ENCODE results near the gene LHX5. TPM values are rescaled to one million over a fixed set of nuclear protein-coding genes. Genes with fewer than 3 reads are reported as not detected.

The LHX5 gene
- total RNA-seq, 1 experiment from 2014 or later = 0.65 TPM

DNA sequence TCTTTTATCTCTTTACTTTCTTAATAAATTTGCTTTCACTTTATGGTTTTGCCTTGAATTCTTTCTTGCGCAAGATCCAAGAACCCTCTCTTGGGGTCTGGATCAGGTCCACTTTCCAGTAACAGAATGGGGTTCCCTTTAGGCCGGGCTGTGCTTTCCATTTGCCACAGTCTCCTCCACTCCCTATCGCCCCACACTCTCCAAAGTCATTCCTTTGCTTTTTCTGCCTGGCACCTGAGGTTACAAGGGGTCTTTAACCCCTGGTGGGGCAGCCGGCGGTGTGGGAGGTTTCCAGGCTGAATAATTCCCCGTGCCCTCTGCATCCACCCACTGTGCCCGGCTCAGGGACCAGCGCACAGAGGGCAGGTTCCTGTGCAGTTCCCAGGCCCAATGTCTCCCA, 42.9 kb upstream of the LHX5 start:
- DNase-seq = no peak
- Histone ChIP-seq H3K9me3 (ENCODE audit: insufficient read depth, low read depth) (no peaks in the 10 kb centered on the region), H3K79me2 (ENCODE audit: low read depth) (no peaks in the 10 kb centered on the region), H4K20me1 (ENCODE audit: insufficient read depth) (no peaks in the 10 kb centered on the region), H3K27ac (no peak overlapping the region), H3K9me2 (ENCODE audit: insufficient read depth) (no peaks in the 10 kb centered on the region), H3K36me3 (ENCODE audit: low read depth) (no peaks in the 10 kb centered on the region), H3F3A (ENCODE audit: insufficient read depth, low read depth) (no peaks in the 10 kb centered on the region), H3K4me1 (replicated peaks; ENCODE audit: insufficient read depth) (no peaks in the 10 kb centered on the region), H3K4me3 (no peak overlapping the region), H3K4me2 (no peak overlapping the region), H3K27me3 (ENCODE audit: insufficient read depth, low read depth) (peaks cover 69% of the 10 kb centered on the region), H2AFZ (no peak overlapping the region)
- BruUV-seq (replicated peaks) = no TSS peak
- intact Hi-C loops (cut with micrococcal nuclease; ENCODE audit: unreplicated experiment) = no loop called here
- ChIA-PET CTCF (no interaction called here), POLR2A (ENCODE audit: unreplicated experiment) (no interaction called here)
- TF ChIP-seq, protein P1, sequence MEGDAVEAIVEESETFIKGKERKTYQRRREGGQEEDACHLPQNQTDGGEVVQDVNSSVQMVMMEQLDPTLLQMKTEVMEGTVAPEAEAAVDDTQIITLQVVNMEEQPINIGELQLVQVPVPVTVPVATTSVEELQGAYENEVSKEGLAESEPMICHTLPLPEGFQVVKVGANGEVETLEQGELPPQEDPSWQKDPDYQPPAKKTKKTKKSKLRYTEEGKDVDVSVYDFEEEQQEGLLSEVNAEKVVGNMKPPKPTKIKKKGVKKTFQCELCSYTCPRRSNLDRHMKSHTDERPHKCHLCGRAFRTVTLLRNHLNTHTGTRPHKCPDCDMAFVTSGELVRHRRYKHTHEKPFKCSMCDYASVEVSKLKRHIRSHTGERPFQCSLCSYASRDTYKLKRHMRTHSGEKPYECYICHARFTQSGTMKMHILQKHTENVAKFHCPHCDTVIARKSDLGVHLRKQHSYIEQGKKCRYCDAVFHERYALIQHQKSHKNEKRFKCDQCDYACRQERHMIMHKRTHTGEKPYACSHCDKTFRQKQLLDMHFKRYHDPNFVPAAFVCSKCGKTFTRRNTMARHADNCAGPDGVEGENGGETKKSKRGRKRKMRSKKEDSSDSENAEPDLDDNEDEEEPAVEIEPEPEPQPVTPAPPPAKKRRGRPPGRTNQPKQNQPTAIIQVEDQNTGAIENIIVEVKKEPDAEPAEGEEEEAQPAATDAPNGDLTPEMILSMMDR (conservative IDR thresholded peaks at IDR 0.05) = no peak
- TF ChIP-seq EZH2 (IDR thresholded peaks at IDR 0.05; ENCODE audit: low read depth) = no peak

- BruUV-seq (replicated peaks) = no TSS peak
- no peaks in the 10 kb centered on the region for H3K79me2 ChIP-seq (ENCODE audit: low read depth)
- no peak overlapping the region for H2AFZ ChIP-seq
- H3K4me3 ChIP-seq = no peak overlapping the region
- H3K36me3 ChIP-seq (ENCODE audit: low read depth) = no peaks in the 10 kb centered on the region
- H3K27me3 ChIP-seq (ENCODE audit: insufficient read depth, low read depth) = peaks cover 51% of the 10 kb centered on the region
- TF ChIP-seq, protein P1 (conservative IDR thresholded peaks at IDR 0.05) = no peak
- TF ChIP-seq EZH2 (IDR thresholded peaks at IDR 0.05; ENCODE audit: low read depth) = no peak
- H3K9me3 ChIP-seq (ENCODE audit: insufficient read depth, low read depth) = no peaks in the 10 kb centered on the region
- no peaks in the 10 kb centered on the region for H3F3A ChIP-seq (ENCODE audit: insufficient read depth, low read depth)
- no peak overlapping the region for H3K4me2 ChIP-seq
- H4K20me1 ChIP-seq (ENCODE audit: insufficient read depth) = no peaks in the 10 kb centered on the region
- POLR2A ChIA-PET (ENCODE audit: unreplicated experiment) = no interaction called here
- no peaks in the 10 kb centered on the region for H3K9me2 ChIP-seq (ENCODE audit: insufficient read depth)
- H3K4me1 ChIP-seq (replicated peaks; ENCODE audit: insufficient read depth) = no peaks in the 10 kb centered on the region
- CTCF ChIA-PET = no interaction called here
- intact Hi-C loops (cut with micrococcal nuclease; ENCODE audit: unreplicated experiment) = no loop called here
- DNase-seq = no peak
- H3K27ac ChIP-seq = no peak overlapping the region
Observed at GRCh38 chr12:113512568-113512967, 40.9 kb upstream of the LHX5 start.

GRCh38 chr12:113506867-113507266, 35.2 kb upstream of the LHX5 start:
- no TSS peak for BruUV-seq (replicated peaks)
- Histone ChIP-seq H3K4me3 (no peak overlapping the region), H3K36me3 (ENCODE audit: low read depth) (no peaks in the 10 kb centered on the region), H3K79me2 (ENCODE audit: low read depth) (no peaks in the 10 kb centered on the region), H3F3A (ENCODE audit: insufficient read depth, low read depth) (peaks cover 5% of the 10 kb centered on the region; the same call in 1 of the 2 replicates), H4K20me1 (ENCODE audit: insufficient read depth) (no peaks in the 10 kb centered on the region), H3K9me3 (ENCODE audit: insufficient read depth, low read depth) (no peaks in the 10 kb centered on the region), H3K27me3 (ENCODE audit: insufficient read depth, low read depth) (peaks cover 27% of the 10 kb centered on the region), H3K4me2 (no peak overlapping the region), H3K9me2 (ENCODE audit: insufficient read depth) (no peaks in the 10 kb centered on the region), H3K4me1 (replicated peaks; ENCODE audit: insufficient read depth) (no peaks in the 10 kb centered on the region), H2AFZ (no peak overlapping the region), H3K27ac (no peak overlapping the region)
- ChIA-PET POLR2A (ENCODE audit: unreplicated experiment) (interaction anchor here (0.7 kb wide), 1 partner anchor 216 kb away, joined by 3 read pairs; no protein-coding TSS in a partner anchor), CTCF (no interaction called here)
- intact Hi-C loops (cut with micrococcal nuclease; ENCODE audit: unreplicated experiment) = no loop called here
- TF ChIP-seq EZH2 (IDR thresholded peaks at IDR 0.05; ENCODE audit: low read depth) = no peak
- TF ChIP-seq, protein P1 (conservative IDR thresholded peaks at IDR 0.05) = no peak
- DNase-seq = no peak

Measured in PC-9 (cell line).